H1 (cell line): ENCODE results near the gene MYO9B. TPM values are rescaled to one million over a fixed set of nuclear protein-coding genes. Genes with fewer than 3 reads are reported as not detected.

Experiments
- CTCF ChIA-PET: fragments of 300-600 bp; sonication (Branson Sonifier 250); formaldehyde crosslinking; loops from one replicate; lab custom pipeline; 2021; ENCODE audit not compliant: partially characterized antibody; lab: Charles Lee
- POLR2A ChIA-PET: fragments of 300-600 bp; sonication (Branson Sonifier 250); formaldehyde crosslinking; loops from one replicate; lab custom pipeline; 2021; ENCODE audit warnings: inconsistent platforms; ENCODE audit not compliant: partially characterized antibody; lab: Charles Lee
- DNase-seq, 2 experiments: peaks; one replicate each; pipeline versions ENCODE4 v3.0.0 to v3.0.0-alpha.2; 2010 to 2022; ENCODE audit warnings: low spot score in 2 of 2, low read depth in 1 of 2, mixed read lengths in 1 of 2
- FAIRE-seq: peaks from 2 replicates; lab custom pipeline; 2011; peaks lifted over from hg19 to GRCh38; lab: Jason Lieb, UNC
- H2AFZ ChIP-seq: 2 replicates; pipeline ENCODE4 v1.8.1; 2012; ENCODE audit warnings: low read length, inconsistent platforms
- H2AK5ac ChIP-seq: 2 replicates; pipeline ENCODE4 v1.6.1; 2013; ENCODE audit warnings: low read depth, low read length
- H2BK120ac ChIP-seq: replicated peaks from 2 replicates; pipeline ENCODE3; 2013; ENCODE audit warnings: low read depth, low read length, inconsistent platforms
- H2BK12ac ChIP-seq: 2 replicates; pipeline ENCODE4 v1.6.1; 2013; ENCODE audit warnings: low read depth, low read length
- H2BK15ac ChIP-seq: 2 replicates; pipeline ENCODE4 v1.6.1; 2013; ENCODE audit warnings: low read length
- H2BK20ac ChIP-seq: 2 replicates; pipeline ENCODE4 v1.6.1; 2013; ENCODE audit warnings: low read length
- H2BK5ac ChIP-seq: 2 replicates; pipeline ENCODE4 v1.6.1; 2013; ENCODE audit warnings: low read depth, low read length
- H3K14ac ChIP-seq: 2 replicates; pipeline ENCODE4 v1.6.1; 2013; ENCODE audit warnings: inconsistent platforms; ENCODE audit not compliant: insufficient read length
- H3K18ac ChIP-seq: 2 replicates; pipeline ENCODE4 v1.6.1; 2013; ENCODE audit warnings: low read length; ENCODE audit errors: extremely low read depth
- H3K23ac ChIP-seq: 2 replicates; pipeline ENCODE4 v1.6.1; 2013; ENCODE audit warnings: inconsistent platforms; ENCODE audit not compliant: insufficient read length
- H3K23me2 ChIP-seq: 2 replicates; pipeline ENCODE4 v1.6.1; 2013; ENCODE audit warnings: low read depth, low read length
- H3K27ac ChIP-seq: 2 replicates; pipeline ENCODE4 v1.6.1; 2011; ENCODE audit warnings: low read depth, low read length, inconsistent platforms
- H3K27me3 ChIP-seq, 4 experiments: replicated peaks in 1 of 4; 1 replicate in 1 of 4; 2 replicates in 3 of 4; pipeline versions ENCODE4 v1.6.1 to v1.8.1; 2011 to 2013; ENCODE audit warnings: low read length in 3 of 4, mild to moderate bottlenecking in 3 of 4, inconsistent platforms in 2 of 4, mixed read lengths in 2 of 4, moderate library complexity in 1 of 4; ENCODE audit not compliant: control insufficient read depth in 3 of 4, insufficient read depth in 3 of 4; ENCODE audit errors: extremely low read depth in 1 of 4
- H3K36me3 ChIP-seq, 4 experiments: 2 replicates each; pipeline versions ENCODE4 v1.6.1 to v1.8.1; 2011 to 2013; ENCODE audit warnings: mild to moderate bottlenecking in 4 of 4, low read length in 3 of 4, moderate library complexity in 2 of 4, control low read depth in 1 of 4, inconsistent platforms in 1 of 4; ENCODE audit not compliant: insufficient read depth in 4 of 4, control insufficient read depth in 2 of 4
- H3K4ac ChIP-seq: replicated peaks from 2 replicates; pipeline ENCODE3; 2013; ENCODE audit warnings: low read length, low read depth, mixed read lengths, inconsistent platforms; ENCODE audit not compliant: insufficient read length
- H3K4me1 ChIP-seq, 4 experiments: replicated peaks in 1 of 4; 1 replicate in 1 of 4; 2 replicates in 3 of 4; pipeline versions ENCODE4 v1.6.1 to v1.8.1; 2011 to 2013; ENCODE audit warnings: low read length in 3 of 4, inconsistent platforms in 2 of 4, mixed read lengths in 1 of 4; ENCODE audit not compliant: insufficient read depth in 4 of 4, control insufficient read depth in 3 of 4
- H3K4me2 ChIP-seq, 2 experiments: 2 replicates each; pipeline versions ENCODE4 v1.6.1 to v1.8.1; 2011 to 2013; ENCODE audit warnings: low read depth in 2 of 2, low read length in 2 of 2, control low read depth in 1 of 2, inconsistent platforms in 1 of 2, mild to moderate bottlenecking in 1 of 2; ENCODE audit not compliant: insufficient read depth in 1 of 2
- H3K4me3 ChIP-seq, 4 experiments: fragments of 200-600, 300-600 bp in 1 of 4; sonication (generic), shearing (Covaris generic), sonication (Bioruptor Twin) in 1 of 4; 2 replicates each; pipeline versions ENCODE4 v1.5.1 to v1.8.1; 2011 to 2016; ENCODE audit warnings: low read length in 4 of 4, low read depth in 3 of 4, control low read depth in 2 of 4, inconsistent platforms in 2 of 4, mild to moderate bottlenecking in 2 of 4, mixed read lengths in 1 of 4, moderate library complexity in 1 of 4; ENCODE audit not compliant: insufficient read depth in 2 of 4; ENCODE audit errors: extremely low read depth in 1 of 4
- H3K56ac ChIP-seq: replicated peaks from 2 replicates; pipeline ENCODE3; 2013; ENCODE audit warnings: low read depth, mild to moderate bottlenecking, mixed read lengths, low read length, inconsistent platforms; ENCODE audit not compliant: insufficient read length
- H3K79me1 ChIP-seq: 2 replicates; pipeline ENCODE4 v1.6.1; 2013; ENCODE audit warnings: low read depth, low read length, control low read depth
- H3K79me2 ChIP-seq, 2 experiments: 2 replicates each; pipeline versions ENCODE4 v1.6.1 to v1.8.1; 2012 to 2013; ENCODE audit warnings: low read length in 2 of 2, mild to moderate bottlenecking in 2 of 2, inconsistent platforms in 1 of 2; ENCODE audit not compliant: insufficient read depth in 2 of 2, control insufficient read depth in 1 of 2
- H3K9ac ChIP-seq, 4 experiments: replicated peaks in 1 of 4; 1 replicate in 1 of 4; 2 replicates in 3 of 4; pipeline versions ENCODE4 v1.6.1 to v1.8.1; 2011 to 2013; ENCODE audit warnings: low read depth in 3 of 4, low read length in 3 of 4, control low read depth in 2 of 4, mild to moderate bottlenecking in 2 of 4, moderate library complexity in 2 of 4, inconsistent platforms in 1 of 4; ENCODE audit errors: extremely low read depth in 1 of 4
- H3K9me3 ChIP-seq, 2 experiments: 2 replicates each; pipeline versions ENCODE4 v1.6.1 to v1.8.1; 2012 to 2013; ENCODE audit warnings: mild to moderate bottlenecking in 2 of 2, moderate library complexity in 2 of 2, control low read depth in 1 of 2, inconsistent platforms in 1 of 2, low read depth in 1 of 2, low read length in 1 of 2, mixed read lengths in 1 of 2; ENCODE audit not compliant: insufficient read depth in 2 of 2
- H4K20me1 ChIP-seq, 2 experiments: replicated peaks in 1 of 2; 2 replicates each; pipeline versions ENCODE3 to v1.8.1; 2011 to 2013; ENCODE audit warnings: inconsistent platforms in 2 of 2, low read length in 2 of 2, mild to moderate bottlenecking in 1 of 2; ENCODE audit not compliant: insufficient read depth in 2 of 2, control insufficient read depth in 1 of 2
- H4K5ac ChIP-seq: 2 replicates; pipeline ENCODE4 v1.6.1; 2013; ENCODE audit warnings: low read length, low read depth, mixed read lengths, inconsistent platforms; ENCODE audit not compliant: insufficient read length
- H4K8ac ChIP-seq: 2 replicates; pipeline ENCODE4 v1.8.0; 2013; ENCODE audit warnings: mild to moderate bottlenecking, moderate library complexity, low read length, inconsistent platforms; ENCODE audit not compliant: insufficient read depth; ENCODE audit errors: extremely low read depth
- H4K91ac ChIP-seq: replicated peaks from 2 replicates; pipeline ENCODE3; 2013; ENCODE audit warnings: low read length, mixed read lengths, inconsistent platforms; ENCODE audit not compliant: insufficient read length
- EGR1 ChIP-seq: IDR thresholded peaks from 2 replicates; pipeline ENCODE4 v1.6.1; 2011; ENCODE audit warnings: low read depth, low read length, borderline replicate concordance
- EP300 ChIP-seq, 2 experiments: IDR thresholded peaks; 1 replicate in 1 of 2; 2 replicates in 1 of 2; pipeline ENCODE4 v1.6.1; 2011 to 2012; ENCODE audit warnings: low read depth in 2 of 2, low read length in 2 of 2, mild to moderate bottlenecking in 2 of 2, borderline replicate concordance in 1 of 2, inconsistent platforms in 1 of 2, moderate library complexity in 1 of 2
- FOSL1 ChIP-seq: IDR thresholded peaks from 2 replicates; pipeline ENCODE4 v1.6.1; 2011; ENCODE audit warnings: mild to moderate bottlenecking, low read depth, low read length, moderate library complexity; ENCODE audit not compliant: insufficient read depth
- HDAC6 ChIP-seq: IDR thresholded peaks from one replicate; pipeline ENCODE4 v1.7.1; 2012; ENCODE audit warnings: low read depth, mild to moderate bottlenecking, inconsistent platforms, low read length, moderate library complexity
- KDM4A ChIP-seq: IDR thresholded peaks from one replicate; pipeline ENCODE4 v1.7.1; 2012; ENCODE audit warnings: low read depth, mild to moderate bottlenecking, moderate library complexity, low read length, inconsistent platforms; ENCODE audit not compliant: severe bottlenecking
- MAX ChIP-seq: IDR thresholded peaks from 2 replicates; pipeline ENCODE4 v1.6.1; 2012; ENCODE audit warnings: inconsistent platforms
- NANOG ChIP-seq: IDR thresholded peaks from 2 replicates; pipeline ENCODE4 v1.6.1; 2011; ENCODE audit warnings: low read length, low read depth, mild to moderate bottlenecking, inconsistent platforms; ENCODE audit not compliant: insufficient read depth, poor library complexity, severe bottlenecking
- POU5F1 ChIP-seq: IDR thresholded peaks from 2 replicates; pipeline ENCODE4 v1.6.1; 2011; ENCODE audit warnings: low read depth, mild to moderate bottlenecking, low read length, moderate library complexity
- SP1 ChIP-seq: IDR thresholded peaks from 2 replicates; pipeline ENCODE4 v1.6.1; 2011; ENCODE audit warnings: low read depth, low read length
- SP2 ChIP-seq: IDR thresholded peaks from 2 replicates; pipeline ENCODE4 v1.6.1; 2012; ENCODE audit warnings: mild to moderate bottlenecking, low read length, inconsistent platforms
- SUZ12 ChIP-seq: fragments of 200-600 bp; sonication (generic); IDR thresholded peaks from 2 replicates; pipeline ENCODE4 v1.6.1; 2012; ENCODE audit warnings: mild to moderate bottlenecking, inconsistent platforms, low read length, moderate library complexity, mixed read lengths
- TAF7 ChIP-seq: optimal IDR thresholded peaks from 2 replicates; pipeline ENCODE3; 2011; ENCODE audit warnings: low read depth, mild to moderate bottlenecking, inconsistent platforms, low read length, moderate library complexity, borderline replicate concordance
- TEAD4 ChIP-seq: IDR thresholded peaks from 2 replicates; pipeline ENCODE4 v1.6.1; 2012; ENCODE audit warnings: low read depth, low read length, inconsistent platforms, mixed read lengths
- WGBS, 2 experiments: shearing (Covaris generic) in 1 of 2; methylation state at CpG; one replicate each; pipeline versions ENCODE4 v1.1.6 to v1.1.7; 2013 to 2015; ENCODE audit warnings: low lambda C conversion rate in 2 of 2, mixed read lengths in 2 of 2, inconsistent platforms in 1 of 2, low coverage in 1 of 2, missing lambda C conversion rate in 1 of 2; ENCODE audit not compliant: insufficient replicate concordance in 2 of 2, insufficient coverage in 1 of 2, insufficient read length in 1 of 2; ENCODE audit errors: extremely low coverage in 1 of 2, missing lambda C conversion rate in 1 of 2; 5-methylcytosine and 5-hydroxymethylcytosine counted together
- polyA plus RNA-seq, 7 experiments: library from polyadenylated mRNA; depleted of rRNA in 3 of 7; stranded (reverse) in 5 of 7; unstranded in 2 of 7; fragments of >200 nt in 5 of 7; fragments of 200-250 nt in 2 of 7; gene quantifications; 1 replicate in 5 of 7; 2 replicates in 1 of 7; 4 replicates in 1 of 7; pipeline versions ENCODE4 v1.2.1 to v1.2.3, GENCODE V29; 2011 to 2013; ENCODE audit warnings: missing spikeins in 2 of 7, mixed read lengths in 2 of 7
- total RNA-seq: library from RNA; stranded (reverse); fragmentation: NEBNext Ultra II Directional; extraction: Animal tissue kit (Norgen Biotek cat#: 25700); gene quantifications from 2 replicates; pipeline ENCODE4 v1.2.1, GENCODE V29; 2021

MYO9B gene
- total and polyA plus RNA-seq, 2 of the 8 experiments (the other 6 are each of a cell fraction or from before 2014, with no cell fraction given), result 27.6 to 77.1 TPM

GRCh38 chr19:17172624-17173345, 97.2 kb downstream of the MYO9B start:
- FAIRE-seq, result no peak
- no peak for DNase-seq
- CTCF ChIA-PET, result interaction anchor here (0.7 to 2.1 kb wide), 4 partner anchors 10 to 125 kb away, joined by 3 to 5 read pairs (median 3); no protein-coding TSS in a partner anchor
- no peak for TF ChIP-seq POU5F1
- no peak for TF ChIP-seq MAX
- no peak for TF ChIP-seq SP2
- TF ChIP-seq NANOG, result no peak
- TF ChIP-seq SUZ12, result no peak
- no peak for TF ChIP-seq EGR1
- no peak for TF ChIP-seq SP1
- TF ChIP-seq FOSL1, result no peak
- TF ChIP-seq EP300 (IDR thresholded peaks at IDR 0.05; ENCODE audit: borderline replicate concordance in 1 of 2, low read depth in 2 of 2, low read length in 2 of 2), result no peak
- no peak for TF ChIP-seq TEAD4
- TF ChIP-seq TAF7, result no peak
- TF ChIP-seq KDM4A, result no peak
- no peak for TF ChIP-seq HDAC6

More at GRCh38 chr19:17172624-17173345, 97.2 kb downstream of the MYO9B start:
- H3K9me3 ChIP-seq, result no peaks in the 10 kb centered on the region
- H3K23ac ChIP-seq, result no peak overlapping the region
- H3K79me1 ChIP-seq, result no peaks in the 10 kb centered on the region
- peaks cover 2 to 34% (median 17%) of the 10 kb centered on the region in 4 experiments; a peak in 7 of 8 replicates for H3K36me3 ChIP-seq
- H3K4me3 ChIP-seq, result no peak overlapping the region
- no peak overlapping the region for H3K9ac ChIP-seq
- H3K79me2 ChIP-seq, result no peaks in the 10 kb centered on the region
- POLR2A ChIA-PET, result no interaction called here
- H3K4me2 ChIP-seq, result no peak overlapping the region
- no peak overlapping the region for H3K4ac ChIP-seq
- H2BK20ac ChIP-seq, result no peak overlapping the region
- no peak overlapping the region for H3K27ac ChIP-seq
- no peaks in the 10 kb centered on the region for H4K20me1 ChIP-seq
- WGBS, 2 experiments, result 92% methylated on average over 33 of the region's 33 CpGs; no CpG with 5 or more reads in 1 of the 2 experiments
- H2BK5ac ChIP-seq, result no peak overlapping the region
- H2AK5ac ChIP-seq, result no peak overlapping the region
- no peak overlapping the region for H4K5ac ChIP-seq
- no peaks in the 10 kb centered on the region for H3K4me1 ChIP-seq
- no peaks in the 10 kb centered on the region for H3K23me2 ChIP-seq
- H3K27me3 ChIP-seq, result no peaks in the 10 kb centered on the region
- H4K91ac ChIP-seq, result no peak overlapping the region
- H2AFZ ChIP-seq, result no peak overlapping the region
- H3K56ac ChIP-seq, result no peak overlapping the region
- H4K8ac ChIP-seq, result no peak overlapping the region; the same call in 1 of the 2 replicates
- H2BK12ac ChIP-seq, result no peak overlapping the region
- no peak overlapping the region for H3K14ac ChIP-seq
- no peak overlapping the region for H2BK120ac ChIP-seq
- H2BK15ac ChIP-seq, result no peak overlapping the region
- no peak overlapping the region for H3K18ac ChIP-seq
